ENCODE data around the gene CFAP74.

DNA sequence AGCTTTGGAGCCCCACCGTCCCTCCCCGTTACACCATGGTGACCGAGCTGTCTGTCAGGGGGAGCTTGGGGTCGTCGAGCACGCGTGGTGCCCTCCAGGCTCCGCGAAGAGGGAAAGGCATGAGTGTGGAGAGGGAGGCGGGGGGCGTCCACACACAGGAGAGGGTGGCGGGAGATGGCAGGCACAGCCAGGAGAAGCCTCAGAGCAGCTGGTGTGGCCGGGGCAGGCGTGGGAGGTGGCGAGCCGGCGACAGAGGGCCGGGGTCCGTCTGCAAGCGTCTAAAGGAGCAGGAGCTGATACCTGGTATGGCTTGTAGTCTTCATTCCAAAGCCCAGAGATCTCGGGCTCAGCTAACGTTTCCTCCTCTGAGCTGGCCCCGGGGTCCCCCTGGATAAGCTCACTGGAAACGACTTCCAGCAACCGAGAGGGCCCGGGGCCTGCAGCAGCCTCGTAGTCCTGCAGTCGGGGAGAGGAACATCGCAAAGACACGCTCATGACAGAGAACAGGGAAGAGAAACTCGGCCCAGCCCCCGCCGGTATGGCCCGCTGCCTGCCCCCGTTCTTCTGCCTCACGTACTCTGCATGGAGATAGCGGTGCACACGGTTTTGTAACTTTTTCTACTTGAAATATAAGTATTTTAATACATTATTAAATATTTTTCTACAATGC is 37.4 kb downstream of the CFAP74 start:
- TF ChIP-seq EZH2 (IDR thresholded peaks at IDR 0.05; ENCODE audit: borderline replicate concordance) = no peak
- TF ChIP-seq, protein P1, sequence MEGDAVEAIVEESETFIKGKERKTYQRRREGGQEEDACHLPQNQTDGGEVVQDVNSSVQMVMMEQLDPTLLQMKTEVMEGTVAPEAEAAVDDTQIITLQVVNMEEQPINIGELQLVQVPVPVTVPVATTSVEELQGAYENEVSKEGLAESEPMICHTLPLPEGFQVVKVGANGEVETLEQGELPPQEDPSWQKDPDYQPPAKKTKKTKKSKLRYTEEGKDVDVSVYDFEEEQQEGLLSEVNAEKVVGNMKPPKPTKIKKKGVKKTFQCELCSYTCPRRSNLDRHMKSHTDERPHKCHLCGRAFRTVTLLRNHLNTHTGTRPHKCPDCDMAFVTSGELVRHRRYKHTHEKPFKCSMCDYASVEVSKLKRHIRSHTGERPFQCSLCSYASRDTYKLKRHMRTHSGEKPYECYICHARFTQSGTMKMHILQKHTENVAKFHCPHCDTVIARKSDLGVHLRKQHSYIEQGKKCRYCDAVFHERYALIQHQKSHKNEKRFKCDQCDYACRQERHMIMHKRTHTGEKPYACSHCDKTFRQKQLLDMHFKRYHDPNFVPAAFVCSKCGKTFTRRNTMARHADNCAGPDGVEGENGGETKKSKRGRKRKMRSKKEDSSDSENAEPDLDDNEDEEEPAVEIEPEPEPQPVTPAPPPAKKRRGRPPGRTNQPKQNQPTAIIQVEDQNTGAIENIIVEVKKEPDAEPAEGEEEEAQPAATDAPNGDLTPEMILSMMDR (IDR thresholded peaks at IDR 0.05; ENCODE audit: poor library complexity) = no peak
